ENCODE results near the gene CMTM8. TPM values are rescaled to one million over a fixed set of nuclear protein-coding genes. Genes with fewer than 3 reads are reported as not detected.

Gene CMTM8
- polyA plus RNA-seq, 2 of the 4 experiments (the other 2 are of a cell fraction), result 8.4 to 15.6 TPM

DNA sequence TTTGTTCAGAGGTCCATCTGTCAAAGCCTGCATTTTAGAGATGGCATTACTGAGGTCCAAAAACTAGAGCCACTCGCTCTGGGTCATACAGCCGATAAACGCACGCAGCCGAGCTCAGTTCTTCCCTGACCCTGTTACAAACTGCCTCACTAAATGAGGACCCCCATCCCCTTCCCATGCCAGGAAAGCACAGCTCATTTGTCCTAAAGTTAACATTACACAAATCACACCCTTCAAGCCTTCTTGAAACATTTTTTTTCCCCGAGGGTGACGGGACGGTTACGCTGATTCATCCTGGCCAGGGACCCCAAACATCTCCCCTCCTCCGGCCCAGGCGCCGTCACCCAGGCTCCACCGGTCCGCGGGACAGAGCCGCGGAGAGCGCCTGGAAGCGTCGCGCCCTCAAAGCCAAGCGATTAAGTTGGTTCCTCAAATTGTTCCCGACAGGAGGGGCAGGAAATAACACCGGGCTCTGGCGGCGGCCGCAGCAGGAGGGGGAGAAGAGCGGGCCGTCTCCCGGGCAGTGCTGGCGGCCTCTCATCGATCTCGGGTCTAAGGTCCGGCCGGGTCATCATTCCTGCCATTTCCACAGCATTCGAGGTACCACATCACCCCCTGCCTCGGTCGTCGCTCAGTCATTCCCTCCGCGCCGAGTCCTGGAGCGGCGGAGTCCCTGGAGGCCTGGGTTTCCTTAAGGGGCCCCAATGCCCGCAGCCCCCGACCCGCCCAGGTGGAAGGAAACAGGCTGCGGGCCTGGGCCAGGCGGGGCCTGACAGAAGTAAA, 619 bp upstream of the CMTM8 start:
- H3K4me1 ChIP-seq, result peaks cover 11% of the 10 kb centered on the region
- TF ChIP-seq KDM5A (IDR thresholded peaks at IDR 0.05), result no peak
- TF ChIP-seq CBX2 (IDR thresholded peaks at IDR 0.05; ENCODE audit: borderline replicate concordance, low read depth), result no peak
- TF ChIP-seq CBX8 (IDR thresholded peaks at IDR 0.05), result no peak
- no peak for TF ChIP-seq CEBPB (IDR thresholded peaks at IDR 0.05)
- no peak for TF ChIP-seq HMGXB4 (CRISPR knock-in tag; IDR thresholded peaks at IDR 0.05; ENCODE audit: borderline replicate concordance)
- TF ChIP-seq ZNF302 (CRISPR knock-in tag; IDR thresholded peaks at IDR 0.05), result no peak
- TF ChIP-seq RARB (CRISPR knock-in tag; IDR thresholded peaks at IDR 0.05), result no peak
- no peak for TF ChIP-seq FOSB (CRISPR knock-in tag; IDR thresholded peaks at IDR 0.05)
- no peak for TF ChIP-seq REST (IDR thresholded peaks at IDR 0.05)
- peak; percentile 18 for TF ChIP-seq E2F6 (IDR thresholded peaks at IDR 0.05; ENCODE audit: borderline replicate concordance, low read depth)
- TF ChIP-seq PHF8 (IDR thresholded peaks at IDR 0.05; ENCODE audit: borderline replicate concordance, low read depth), result 0 out of 2 replicates have a peak, but pooled peaks have one; percentile 33
- TF ChIP-seq NPAS2 (CRISPR knock-in tag; IDR thresholded peaks at IDR 0.05; ENCODE audit: borderline replicate concordance), result no peak
- no peak for TF ChIP-seq POLR2A (IDR thresholded peaks at IDR 0.05; ENCODE audit: low read length)
- TF ChIP-seq MAX (IDR thresholded peaks at IDR 0.05), result peak; percentile 21; the same call in 1 of the 2 replicates
- no peak for TF ChIP-seq PBX3 (IDR thresholded peaks at IDR 0.05)
- no peak for TF ChIP-seq ELK1 (IDR thresholded peaks at IDR 0.05; ENCODE audit: low read depth, low read length)
- no peak for TF ChIP-seq ZSCAN20 (CRISPR knock-in tag; IDR thresholded peaks at IDR 0.05)
- TF ChIP-seq CTCF (IDR thresholded peaks at IDR 0.05), result no peak
- no peak for TF ChIP-seq ATOH8 (CRISPR knock-in tag; IDR thresholded peaks at IDR 0.05; ENCODE audit: low read depth)
- no peak for TF ChIP-seq FOSL2 (IDR thresholded peaks at IDR 0.05)
- no peak for TF ChIP-seq FOSL2 (CRISPR knock-in tag; IDR thresholded peaks at IDR 0.05)
- TF ChIP-seq HOXB13 (CRISPR knock-in tag; IDR thresholded peaks at IDR 0.05; ENCODE audit: low read depth), result no peak
- no peak for TF ChIP-seq TFCP2L1 (CRISPR knock-in tag; IDR thresholded peaks at IDR 0.05)
- TF ChIP-seq RNF2 (IDR thresholded peaks at IDR 0.05; ENCODE audit: borderline replicate concordance, low read depth), result no peak
- no peak for TF ChIP-seq FOXS1 (CRISPR knock-in tag; IDR thresholded peaks at IDR 0.05)
- no peak for TF ChIP-seq TP53 (CRISPR knock-in tag; IDR thresholded peaks at IDR 0.05)
- TF ChIP-seq JUNB (IDR thresholded peaks at IDR 0.05), result no peak
- TF ChIP-seq HOXB5 (CRISPR knock-in tag; IDR thresholded peaks at IDR 0.05), result no peak
- DNase-seq (ENCODE audit: low read depth in 1 of 2, low spot score in 1 of 2), result peak in 1 of 2 experiments; percentile 26
- ChIA-PET CTCF (no interaction called here), POLR2A (interaction anchor here (0.5 to 1.0 kb wide), 2 partner anchors 11 kb away, joined by 3 to 4 read pairs; no protein-coding TSS in a partner anchor)
- no peak for FAIRE-seq
- H3K9me3 ChIP-seq, result peaks cover 5% of the 10 kb centered on the region; the same call in 1 of the 3 replicates
- peak overlapping the region; percentile 90 for H3K4me2 ChIP-seq
- ATAC-seq, result peak; percentile 53 to 61
- WGBS (ENCODE audit: missing lambda C conversion rate), result 38% methylated on average over 29 of the region's 49 CpGs
- peak overlapping the region; percentile 83 to 88 for H3K27ac ChIP-seq
- peak overlapping the region; percentile 96 for H3K4me3 ChIP-seq

All from A549 (cell line).